WTC11 (cell line): ENCODE results near the gene HOXB13. TPM values are rescaled to one million over a fixed set of nuclear protein-coding genes. Genes with fewer than 3 reads are reported as not detected.

Experiments
- ATAC-seq: fragments of 200-7000 bp; cut with Tn5 transposase; 2 replicates; pipeline ENCODE4 v1.10.0; 2021; ENCODE audit warnings: mild to moderate bottlenecking, moderate library complexity
- CTCF ChIA-PET: fragments of 300-600 bp; sonication (Branson Sonifier 250); formaldehyde crosslinking; loops from one replicate; lab custom pipeline; 2021; ENCODE audit warnings: antibody characterized with exemption; lab: Charles Lee
- POLR2A ChIA-PET: fragments of 350-600 bp; sonication (Branson Sonifier 250); formaldehyde crosslinking; loops from one replicate; lab custom pipeline; 2021; ENCODE audit warnings: antibody characterized with exemption; lab: Charles Lee
- DNase-seq: peaks from one replicate; pipeline ENCODE4 v3.0.0; 2021; ENCODE audit warnings: low spot score
- H3K27ac Mint-ChIP-seq: 2 replicates; pipeline ENCODE4 v1.8.0; 2021; ENCODE audit warnings: mixed read lengths
- H3K27me3 Mint-ChIP-seq: 2 replicates; pipeline ENCODE4 v1.8.0; 2021; ENCODE audit warnings: low read depth, mild to moderate bottlenecking, moderate library complexity, mixed read lengths
- H3K36me3 Mint-ChIP-seq: 2 replicates; pipeline ENCODE4 v1.8.0; 2021; ENCODE audit warnings: mixed read lengths
- H3K4me1 Mint-ChIP-seq: 2 replicates; pipeline ENCODE4 v1.8.0; 2022; ENCODE audit warnings: mixed read lengths
- H3K4me3 Mint-ChIP-seq: 2 replicates; pipeline ENCODE4 v1.8.0; 2021; ENCODE audit warnings: mild to moderate bottlenecking, moderate library complexity, mixed read lengths
- H3K9me3 Mint-ChIP-seq: 2 replicates; pipeline ENCODE4 v1.8.0; 2021; ENCODE audit warnings: mixed read lengths
- AFF4 ChIP-seq: sonication (generic); formaldehyde crosslinking; IDR thresholded peaks from 2 replicates; pipeline ENCODE4 v1.8.1; 2023; ENCODE audit warnings: mild to moderate bottlenecking, missing genetic modification reagents, borderline replicate concordance
- CBFB ChIP-seq: sonication (generic); formaldehyde crosslinking; IDR thresholded peaks from 2 replicates; pipeline ENCODE4 v1.8.1; 2022; ENCODE audit warnings: mild to moderate bottlenecking, low read depth, missing genetic modification reagents
- E2F5 ChIP-seq: sonication (generic); formaldehyde crosslinking; IDR thresholded peaks from 2 replicates; pipeline ENCODE4 v1.8.1; 2022; ENCODE audit warnings: mild to moderate bottlenecking, moderate library complexity, missing genetic modification reagents
- ELF4 ChIP-seq: sonication (generic); formaldehyde crosslinking; IDR thresholded peaks from 2 replicates; pipeline ENCODE4 v1.8.1; 2022; ENCODE audit warnings: low read depth, mild to moderate bottlenecking, moderate library complexity, missing genetic modification reagents
- GTF2I ChIP-seq: fragments of 250-450 bp; sonication (Bioruptor Pico); conservative IDR thresholded peaks from 2 replicates; pipeline ENCODE4 v1.4.0; 2021; ENCODE audit warnings: mild to moderate bottlenecking
- JAZF1 ChIP-seq: fragments of 250-450 bp; sonication (Bioruptor Pico); IDR thresholded peaks from 2 replicates; pipeline ENCODE4 v1.9.0; 2021; ENCODE audit warnings: moderate library complexity, mild to moderate bottlenecking, inconsistent platforms
- NR1H2 ChIP-seq: sonication (generic); formaldehyde crosslinking; IDR thresholded peaks from 2 replicates; pipeline ENCODE4 v1.9.0; 2021; ENCODE audit warnings: mild to moderate bottlenecking, moderate library complexity, missing genetic modification reagents
- PRRX2 ChIP-seq: fragments of 250-450 bp; sonication (Bioruptor Pico); IDR thresholded peaks from 2 replicates; pipeline ENCODE4 v1.8.0; 2021; ENCODE audit warnings: mild to moderate bottlenecking
- SMAD4 ChIP-seq: sonication (generic); formaldehyde crosslinking; IDR thresholded peaks from 2 replicates; pipeline ENCODE4 v1.8.0; 2022; ENCODE audit warnings: mild to moderate bottlenecking, missing genetic modification reagents
- ZNF121 ChIP-seq: sonication (generic); formaldehyde crosslinking; IDR thresholded peaks from 2 replicates; pipeline ENCODE4 v1.8.0; 2023; ENCODE audit warnings: missing genetic modification reagents
- ZNF281 ChIP-seq: sonication (generic); formaldehyde crosslinking; IDR thresholded peaks from 2 replicates; pipeline ENCODE4 v1.8.0; 2023; ENCODE audit warnings: mild to moderate bottlenecking, missing genetic modification reagents
- total RNA-seq: library from RNA; stranded (reverse); gene quantifications from 3 replicates; pipeline ENCODE4 v1.2.3, GENCODE V29; 2021
- TF ChIP-seq, protein P1 (sequence below): sonication (generic); formaldehyde crosslinking; IDR thresholded peaks from 2 replicates; pipeline ENCODE4 v1.8.0; 2022; ENCODE audit warnings: mild to moderate bottlenecking, missing genetic modification reagents
- TF ChIP-seq, protein P2 (sequence below): fragments of 250-450 bp; sonication (Bioruptor Pico); IDR thresholded peaks from 2 replicates; pipeline ENCODE4 v1.9.0; 2021; ENCODE audit warnings: moderate library complexity, mild to moderate bottlenecking, inconsistent platforms, borderline replicate concordance
- TF ChIP-seq, protein P3 (sequence below): fragments of 250-450 bp; sonication (Bioruptor Pico); IDR thresholded peaks from 2 replicates; pipeline ENCODE4 v1.9.0; 2021; ENCODE audit warnings: mild to moderate bottlenecking, borderline replicate concordance

The HOXB13 gene
- total RNA-seq, 1 experiment from 2014 or later: 2.8 TPM

DNA sequence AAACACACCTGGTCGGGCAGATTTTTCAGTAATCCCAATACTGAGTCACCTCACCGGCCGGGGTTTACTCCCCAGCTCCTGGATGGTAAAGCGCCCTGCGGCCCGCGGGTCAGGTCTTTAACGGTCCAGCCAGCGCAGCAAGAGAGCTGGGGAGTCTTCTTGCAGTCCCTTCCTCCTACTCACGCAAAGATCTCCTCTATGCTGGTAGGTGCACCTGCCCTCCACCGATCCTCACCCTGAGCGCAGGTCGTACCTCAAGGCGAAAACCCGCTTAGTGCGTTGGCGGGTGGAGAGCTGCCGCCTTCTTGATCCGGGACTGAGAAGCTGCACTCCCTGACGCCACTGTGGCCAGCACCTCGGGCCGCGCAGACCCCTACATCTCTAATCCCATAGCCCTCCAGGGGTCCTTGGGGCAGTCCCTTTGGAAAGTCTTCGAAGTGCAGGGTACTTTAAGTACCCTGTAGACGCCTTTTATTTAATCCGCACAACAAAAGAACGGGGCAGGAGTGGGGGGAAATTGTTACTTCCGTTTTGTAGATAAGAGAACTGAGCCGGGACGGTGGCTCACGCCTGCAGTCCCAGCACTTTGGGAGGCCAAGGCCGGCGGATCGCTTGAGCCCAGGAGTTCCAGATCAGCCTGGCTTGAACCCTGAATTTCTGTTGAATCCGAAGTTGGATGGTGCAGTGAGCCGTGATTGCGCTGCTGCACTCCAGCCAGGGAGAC lies 10.4 kb upstream of the HOXB13 start:
- CTCF ChIA-PET: interaction anchor here (0.6 to 9.3 kb wide), 10 partner anchors 10 to 387 kb away, joined by 3 to 70 read pairs (median 10); partner anchors contain the start of genes HOXB13, PRAC1 and PRAC2
- ATAC-seq: peak; percentile 68
- POLR2A ChIA-PET: no interaction called here

GRCh38 chr17:48738424-48738802 lies 9.9 kb upstream of the HOXB13 start:
- H3K4me3 Mint-ChIP-seq: peak overlapping the region; percentile 56
- H3K27ac Mint-ChIP-seq: no peak overlapping the region
- peak; percentile 29 for ATAC-seq
- no peaks in the 10 kb centered on the region for H3K9me3 Mint-ChIP-seq
- H3K27me3 Mint-ChIP-seq: peaks cover 100% of the 10 kb centered on the region
- ChIA-PET POLR2A (no interaction called here), CTCF (interaction anchor here (0.8 to 9.3 kb wide), 12 partner anchors 9 to 146 kb away, joined by 3 to 70 read pairs (median 7); partner anchors contain the start of genes HOXB13, PRAC1 and PRAC2)
- H3K36me3 Mint-ChIP-seq: no peaks in the 10 kb centered on the region
- DNase-seq: peak; percentile 22
- peaks cover 21% of the 10 kb centered on the region for H3K4me1 Mint-ChIP-seq
- TF ChIP-seq AFF4 (CRISPR knock-in tag): no peak
- TF ChIP-seq, protein P1, sequence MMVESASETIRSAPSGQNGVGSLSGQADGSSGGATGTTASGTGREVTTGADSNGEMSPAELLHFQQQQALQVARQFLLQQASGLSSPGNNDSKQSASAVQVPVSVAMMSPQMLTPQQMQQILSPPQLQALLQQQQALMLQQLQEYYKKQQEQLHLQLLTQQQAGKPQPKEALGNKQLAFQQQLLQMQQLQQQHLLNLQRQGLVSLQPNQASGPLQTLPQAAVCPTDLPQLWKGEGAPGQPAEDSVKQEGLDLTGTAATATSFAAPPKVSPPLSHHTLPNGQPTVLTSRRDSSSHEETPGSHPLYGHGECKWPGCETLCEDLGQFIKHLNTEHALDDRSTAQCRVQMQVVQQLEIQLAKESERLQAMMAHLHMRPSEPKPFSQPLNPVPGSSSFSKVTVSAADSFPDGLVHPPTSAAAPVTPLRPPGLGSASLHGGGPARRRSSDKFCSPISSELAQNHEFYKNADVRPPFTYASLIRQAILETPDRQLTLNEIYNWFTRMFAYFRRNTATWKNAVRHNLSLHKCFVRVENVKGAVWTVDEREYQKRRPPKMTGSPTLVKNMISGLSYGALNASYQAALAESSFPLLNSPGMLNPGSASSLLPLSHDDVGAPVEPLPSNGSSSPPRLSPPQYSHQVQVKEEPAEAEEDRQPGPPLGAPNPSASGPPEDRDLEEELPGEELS (CRISPR knock-in tag): no peak
- no peak for TF ChIP-seq GTF2I (CRISPR knock-in tag)
- no peak for TF ChIP-seq CBFB (CRISPR knock-in tag)
- TF ChIP-seq NR1H2: no peak
- TF ChIP-seq E2F5 (CRISPR knock-in tag): no peak
- TF ChIP-seq, protein P2, sequence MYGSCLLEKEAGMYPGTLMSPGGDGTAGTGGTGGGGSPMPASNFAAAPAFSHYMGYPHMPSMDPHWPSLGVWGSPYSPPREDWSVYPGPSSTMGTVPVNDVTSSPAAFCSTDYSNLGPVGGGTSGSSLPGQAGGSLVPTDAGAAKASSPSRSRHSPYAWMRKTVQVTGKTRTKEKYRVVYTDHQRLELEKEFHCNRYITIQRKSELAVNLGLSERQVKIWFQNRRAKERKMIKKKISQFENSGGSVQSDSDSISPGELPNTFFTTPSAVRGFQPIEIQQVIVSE (CRISPR knock-in tag): no peak
- TF ChIP-seq ELF4 (CRISPR knock-in tag): no peak
- no peak for TF ChIP-seq JAZF1 (CRISPR knock-in tag)
- TF ChIP-seq PRRX2 (CRISPR knock-in tag): no peak
- no peak for TF ChIP-seq ZNF121 (CRISPR knock-in tag)
- TF ChIP-seq, protein P3, sequence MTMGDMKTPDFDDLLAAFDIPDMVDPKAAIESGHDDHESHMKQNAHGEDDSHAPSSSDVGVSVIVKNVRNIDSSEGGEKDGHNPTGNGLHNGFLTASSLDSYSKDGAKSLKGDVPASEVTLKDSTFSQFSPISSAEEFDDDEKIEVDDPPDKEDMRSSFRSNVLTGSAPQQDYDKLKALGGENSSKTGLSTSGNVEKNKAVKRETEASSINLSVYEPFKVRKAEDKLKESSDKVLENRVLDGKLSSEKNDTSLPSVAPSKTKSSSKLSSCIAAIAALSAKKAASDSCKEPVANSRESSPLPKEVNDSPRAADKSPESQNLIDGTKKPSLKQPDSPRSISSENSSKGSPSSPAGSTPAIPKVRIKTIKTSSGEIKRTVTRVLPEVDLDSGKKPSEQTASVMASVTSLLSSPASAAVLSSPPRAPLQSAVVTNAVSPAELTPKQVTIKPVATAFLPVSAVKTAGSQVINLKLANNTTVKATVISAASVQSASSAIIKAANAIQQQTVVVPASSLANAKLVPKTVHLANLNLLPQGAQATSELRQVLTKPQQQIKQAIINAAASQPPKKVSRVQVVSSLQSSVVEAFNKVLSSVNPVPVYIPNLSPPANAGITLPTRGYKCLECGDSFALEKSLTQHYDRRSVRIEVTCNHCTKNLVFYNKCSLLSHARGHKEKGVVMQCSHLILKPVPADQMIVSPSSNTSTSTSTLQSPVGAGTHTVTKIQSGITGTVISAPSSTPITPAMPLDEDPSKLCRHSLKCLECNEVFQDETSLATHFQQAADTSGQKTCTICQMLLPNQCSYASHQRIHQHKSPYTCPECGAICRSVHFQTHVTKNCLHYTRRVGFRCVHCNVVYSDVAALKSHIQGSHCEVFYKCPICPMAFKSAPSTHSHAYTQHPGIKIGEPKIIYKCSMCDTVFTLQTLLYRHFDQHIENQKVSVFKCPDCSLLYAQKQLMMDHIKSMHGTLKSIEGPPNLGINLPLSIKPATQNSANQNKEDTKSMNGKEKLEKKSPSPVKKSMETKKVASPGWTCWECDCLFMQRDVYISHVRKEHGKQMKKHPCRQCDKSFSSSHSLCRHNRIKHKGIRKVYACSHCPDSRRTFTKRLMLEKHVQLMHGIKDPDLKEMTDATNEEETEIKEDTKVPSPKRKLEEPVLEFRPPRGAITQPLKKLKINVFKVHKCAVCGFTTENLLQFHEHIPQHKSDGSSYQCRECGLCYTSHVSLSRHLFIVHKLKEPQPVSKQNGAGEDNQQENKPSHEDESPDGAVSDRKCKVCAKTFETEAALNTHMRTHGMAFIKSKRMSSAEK: no peak
- TF ChIP-seq SMAD4 (CRISPR knock-in tag): no peak

More for the DNA sequence above, 10.4 kb upstream of the HOXB13 start:
- Mint-ChIP-seq H3K36me3 (no peaks in the 10 kb centered on the region), H3K27me3 (peaks cover 100% of the 10 kb centered on the region), H3K4me3 (peak overlapping the region; percentile 56), H3K4me1 (peaks cover 15% of the 10 kb centered on the region), H3K27ac (no peak overlapping the region), H3K9me3 (no peaks in the 10 kb centered on the region)
- no peak for TF ChIP-seq ZNF281 (CRISPR knock-in tag)
- no peak for DNase-seq
